D721Med (cell line): ENCODE data around the gene GNG8.

Source experiments
- DNase-seq: peaks from one replicate; pipeline ENCODE4 v3.0.0; 2011; ENCODE audit warnings: low spot score; ENCODE audit not compliant: insufficient read length
- FAIRE-seq: peaks from 2 replicates; lab custom pipeline; 2011; peaks lifted over from hg19 to GRCh38; lab: Jason Lieb, UNC
- TF ChIP-seq, protein P1 (sequence below): IDR thresholded peaks from 2 replicates; pipeline ENCODE4 v1.5.1; 2012; ENCODE audit warnings: mild to moderate bottlenecking, control low read depth; ENCODE audit not compliant: insufficient read depth; ENCODE audit errors: missing control alignments

The GNG8 gene

DNA sequence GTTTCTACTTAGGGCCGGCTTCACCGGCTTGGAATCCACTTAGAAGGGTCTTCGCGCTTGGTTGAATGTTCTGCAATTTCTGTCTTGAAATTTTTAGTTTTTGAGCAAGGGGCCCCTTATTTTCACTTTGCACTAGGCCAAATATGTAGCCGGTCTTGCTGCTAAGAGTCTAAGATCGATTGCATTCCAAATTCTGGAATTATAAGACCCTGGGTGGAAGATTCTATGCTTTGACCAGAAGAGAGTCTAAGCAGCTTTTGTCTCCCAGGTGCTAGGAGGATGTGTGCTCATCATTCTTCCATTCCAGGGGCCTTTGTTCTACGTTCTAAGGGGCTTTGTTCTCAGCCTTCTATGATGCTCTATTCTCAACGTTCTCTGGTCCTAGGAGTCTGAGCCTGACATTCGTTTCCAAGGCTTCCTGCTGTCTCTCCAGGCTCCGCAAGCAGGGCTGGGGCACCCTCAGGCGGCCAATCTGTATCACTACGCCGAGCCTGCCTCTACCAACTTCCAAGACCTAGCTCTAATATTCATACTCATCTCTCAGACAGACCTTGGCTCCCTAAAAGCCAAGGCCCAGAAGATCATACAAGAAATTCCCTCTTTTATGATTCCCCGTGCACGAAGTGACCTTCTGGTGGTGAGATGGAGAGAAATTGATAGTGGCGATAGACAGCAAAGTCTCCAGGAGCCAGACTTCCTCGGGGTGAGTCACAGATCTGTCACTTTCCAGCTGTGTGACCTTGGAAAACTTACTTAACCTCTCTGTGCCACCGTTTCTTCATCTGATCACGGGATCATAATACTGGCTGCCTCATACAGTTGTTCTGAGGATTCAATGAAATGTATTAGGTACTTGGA, 26.0 kb upstream of the GNG8 start:
- FAIRE-seq (no peak), DNase-seq (no peak)
- TF ChIP-seq, protein P1, sequence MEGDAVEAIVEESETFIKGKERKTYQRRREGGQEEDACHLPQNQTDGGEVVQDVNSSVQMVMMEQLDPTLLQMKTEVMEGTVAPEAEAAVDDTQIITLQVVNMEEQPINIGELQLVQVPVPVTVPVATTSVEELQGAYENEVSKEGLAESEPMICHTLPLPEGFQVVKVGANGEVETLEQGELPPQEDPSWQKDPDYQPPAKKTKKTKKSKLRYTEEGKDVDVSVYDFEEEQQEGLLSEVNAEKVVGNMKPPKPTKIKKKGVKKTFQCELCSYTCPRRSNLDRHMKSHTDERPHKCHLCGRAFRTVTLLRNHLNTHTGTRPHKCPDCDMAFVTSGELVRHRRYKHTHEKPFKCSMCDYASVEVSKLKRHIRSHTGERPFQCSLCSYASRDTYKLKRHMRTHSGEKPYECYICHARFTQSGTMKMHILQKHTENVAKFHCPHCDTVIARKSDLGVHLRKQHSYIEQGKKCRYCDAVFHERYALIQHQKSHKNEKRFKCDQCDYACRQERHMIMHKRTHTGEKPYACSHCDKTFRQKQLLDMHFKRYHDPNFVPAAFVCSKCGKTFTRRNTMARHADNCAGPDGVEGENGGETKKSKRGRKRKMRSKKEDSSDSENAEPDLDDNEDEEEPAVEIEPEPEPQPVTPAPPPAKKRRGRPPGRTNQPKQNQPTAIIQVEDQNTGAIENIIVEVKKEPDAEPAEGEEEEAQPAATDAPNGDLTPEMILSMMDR = peak; percentile 99

DNA sequence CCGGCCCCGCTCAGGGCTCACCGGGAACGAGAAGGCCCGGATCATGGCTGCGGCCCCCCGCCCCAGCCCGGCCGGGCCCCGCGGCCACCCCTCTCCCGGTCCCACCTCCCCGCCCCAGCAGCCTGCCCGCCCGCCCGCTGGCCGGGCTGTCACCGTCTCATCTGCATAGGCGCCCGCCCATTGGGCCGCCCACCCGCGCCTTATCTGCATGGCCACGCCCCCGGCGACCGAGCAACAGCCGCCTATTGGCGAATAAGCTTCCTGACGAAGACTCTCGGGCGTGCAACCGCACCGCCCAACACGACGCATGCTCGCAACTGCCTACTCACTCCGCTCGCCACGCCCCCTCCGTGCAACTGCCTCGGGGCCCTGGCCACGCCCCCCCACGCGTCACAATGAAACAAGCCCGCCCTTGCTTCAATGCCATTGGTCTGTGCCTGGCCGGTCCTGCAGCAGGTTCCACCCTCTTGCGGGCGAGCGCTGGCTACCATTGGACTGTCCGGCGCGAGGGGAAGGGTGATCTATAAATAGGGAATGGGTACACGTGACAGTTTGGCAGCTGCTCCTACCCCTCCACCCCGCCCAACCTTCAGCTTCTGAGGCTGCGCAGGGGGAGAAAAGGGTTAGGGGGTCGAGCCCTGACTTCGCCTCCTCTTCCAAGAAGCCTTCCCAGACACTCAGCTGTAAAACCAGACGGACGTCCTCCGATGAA, 25.2 kb upstream of the GNG8 start, which contains the start of gene DACT3:
Gene DACT3 (minus strand): TSS at position 163 of the 712 bp plus-strand sequence. CDS start 118 bp downstream, at position 45.
- FAIRE-seq (no peak), DNase-seq (peak; percentile 88)
- TF ChIP-seq, protein P1 = no peak

DNA sequence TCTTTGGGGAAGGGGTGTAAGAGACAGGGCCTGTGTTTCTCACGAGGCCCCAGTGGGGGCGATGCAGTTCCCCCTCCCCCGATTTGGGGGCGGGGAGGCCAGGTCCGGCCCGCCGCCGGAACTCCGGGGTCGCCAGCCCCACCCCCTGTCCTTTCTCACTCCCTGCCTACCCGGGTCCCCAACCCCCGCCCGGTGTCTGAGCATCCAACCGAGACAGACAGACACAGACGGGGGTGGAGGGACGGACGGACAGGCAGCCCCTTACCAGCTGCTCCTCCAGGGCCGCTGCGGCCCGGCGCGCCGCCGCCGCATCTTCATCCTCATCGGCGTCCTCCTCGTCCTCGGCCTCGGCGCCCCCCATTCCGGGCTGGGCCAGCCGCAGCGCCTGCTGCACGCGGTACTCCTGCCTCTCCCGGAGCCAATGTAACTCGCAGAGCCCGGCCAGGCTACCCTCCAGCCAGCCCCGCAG, 24.6 kb upstream of the GNG8 start:
- TF ChIP-seq, protein P1 = no peak
- FAIRE-seq = no peak
- DNase-seq = no peak

DNA sequence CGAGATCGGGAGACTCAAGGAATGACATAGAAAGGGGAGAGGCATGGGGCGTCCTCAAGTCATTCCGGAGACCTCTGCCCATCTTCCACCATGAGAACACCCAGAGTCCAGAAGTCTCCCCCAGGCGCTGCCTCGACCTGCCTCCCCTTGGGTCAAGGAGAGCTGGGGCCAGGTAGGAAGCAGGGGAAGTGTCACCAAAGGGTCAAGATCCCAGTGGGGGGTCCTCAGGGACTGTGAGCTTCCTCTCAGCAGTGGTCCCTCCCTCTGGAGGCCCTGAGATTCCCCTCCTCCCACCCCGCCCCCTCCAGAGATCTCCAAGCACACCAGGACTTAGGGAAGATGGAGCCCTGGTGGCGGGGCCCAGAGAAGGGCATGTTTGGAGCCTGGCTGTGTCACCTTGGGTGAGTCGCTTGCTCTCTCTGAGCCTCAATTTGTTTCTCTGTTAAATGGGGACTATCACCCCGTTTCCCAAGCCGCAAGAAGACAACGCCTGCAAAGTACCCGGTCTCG, 24.1 kb upstream of the GNG8 start:
- FAIRE-seq = no peak
- DNase-seq = no peak
- TF ChIP-seq, protein P1 = no peak

DNA sequence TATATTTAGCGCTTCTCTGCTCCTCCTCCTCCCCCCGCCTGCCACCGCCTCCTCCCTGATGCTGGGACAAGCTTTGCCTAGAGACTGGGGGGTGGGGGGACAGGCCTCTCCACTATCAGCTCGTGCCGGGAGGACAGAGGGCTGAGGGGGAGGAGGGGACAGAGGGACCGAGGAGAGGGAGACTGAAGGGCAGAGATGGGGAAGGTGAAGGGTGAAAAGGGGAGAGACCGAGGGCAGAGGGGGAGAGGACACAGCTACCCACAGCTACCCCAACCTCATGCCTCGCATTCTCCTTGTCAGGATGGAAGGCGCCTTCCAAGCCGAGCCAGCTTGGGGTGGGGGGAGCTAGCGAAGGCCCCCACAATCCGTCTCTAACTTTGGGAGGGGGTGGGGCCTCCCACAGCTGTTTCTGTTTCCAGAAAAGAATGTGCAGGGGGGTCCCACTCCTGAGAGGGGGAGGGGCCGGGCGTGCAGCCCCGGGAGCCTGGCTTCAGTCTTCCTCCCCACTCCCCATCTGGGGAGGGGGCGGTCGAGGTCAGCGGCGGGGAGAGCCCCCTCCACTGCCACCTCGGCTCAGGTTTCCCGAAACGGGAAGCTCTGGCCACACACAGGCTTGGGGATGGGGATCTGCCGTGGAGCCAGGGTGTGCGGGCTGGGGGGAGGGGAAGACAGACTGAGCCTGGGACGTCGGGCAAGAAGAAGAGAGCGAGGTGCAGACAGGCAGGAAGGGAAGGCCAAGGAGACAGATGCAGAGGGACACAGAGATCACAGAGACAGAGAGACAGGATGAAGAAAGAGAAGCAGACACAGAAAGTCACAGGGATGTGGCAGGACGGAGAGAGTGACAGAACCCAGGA, 23.4 kb upstream of the GNG8 start:
- DNase-seq (no peak), FAIRE-seq (no peak)
- TF ChIP-seq, protein P1 = no peak

DNA sequence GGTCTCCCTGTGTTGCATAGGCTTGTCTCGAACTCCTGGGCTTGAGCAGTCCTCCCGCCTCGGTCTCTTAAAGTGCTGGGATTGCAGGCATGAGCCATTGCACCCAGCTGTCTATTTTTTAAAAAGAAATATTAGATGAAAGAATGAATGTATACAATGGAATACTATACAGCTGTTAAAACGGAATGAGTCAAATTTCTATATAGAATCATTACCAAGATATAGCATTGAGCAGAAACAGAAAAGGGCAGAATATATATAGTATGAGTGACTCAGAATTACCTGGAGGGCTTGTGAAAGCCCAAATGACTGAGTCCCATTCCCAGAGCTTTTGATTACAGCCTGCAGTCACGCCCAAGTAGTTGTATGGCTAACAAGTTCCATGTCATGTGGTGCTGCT, 20.5 kb upstream of the GNG8 start:
- no peak for FAIRE-seq
- TF ChIP-seq, protein P1 = no peak
- no peak for DNase-seq
